Testis (tissue), 3 donors: Measurements from ENCODE around the gene TMED6. TPM values are rescaled to one million over a fixed set of nuclear protein-coding genes. Genes with fewer than 3 reads are reported as not detected.

Source experiments
- DNase-seq: peaks from one replicate; pipeline ENCODE4 v3.0.0-alpha.2; 2019
- H3K27ac ChIP-seq, 2 donors: fragments of 200-600 bp; sonication (generic); one replicate each; pipeline ENCODE4 v1.5.1; 2019
- H3K27me3 ChIP-seq: fragments of 200-600 bp; sonication (generic); one replicate; pipeline ENCODE4 v1.5.1; 2019
- H3K36me3 ChIP-seq: fragments of 200-600 bp; sonication (generic); one replicate; pipeline ENCODE4 v1.5.1; 2017; ENCODE audit warnings: low read depth; ENCODE audit errors: missing control alignments
- H3K4me1 ChIP-seq: fragments of 200-600 bp; sonication (generic); one replicate; pipeline ENCODE4 v1.5.1; 2019
- H3K4me3 ChIP-seq, 2 donors: fragments of 200-600 bp; sonication (generic); one replicate each; pipeline ENCODE4 v1.5.1; 2017 to 2019
- H3K9me3 ChIP-seq: fragments of 200-600 bp; sonication (generic); one replicate; pipeline ENCODE4 v1.5.1; 2017
- POLR2A ChIP-seq: fragments of 450-650 bp; IDR thresholded peaks from one replicate; pipeline ENCODE4 v1.6.1; 2017; ENCODE audit warnings: antibody characterized with exemption, mild to moderate bottlenecking, moderate library complexity
- WGBS, 2 donors: methylation state at CpG; one replicate each; pipeline ENCODE4 v1.1.5; 2018; 5-methylcytosine and 5-hydroxymethylcytosine counted together
- intact Hi-C: fragments of 100-400 bp; cut with DNase I; formaldehyde crosslinking; loops from one replicate; pipeline ENCODE4 v1.15.1; 2023; ENCODE audit warnings: low total_unique reads
- polyA plus RNA-seq: library from polyadenylated mRNA; stranded (reverse); fragments of 350-450 nt; fragmentation: Illumina TruSeq; extraction: RNeasy Lipid Tissue Mini Kit (QIAGEN cat#74804); gene quantifications from one replicate; pipeline ENCODE4 v1.2.3, GENCODE V29; 2014; ENCODE audit warnings: low read depth, low replicate concordance; ENCODE audit not compliant: insufficient read depth
- total RNA-seq, 2 donors: library from RNA; depleted of rRNA; stranded (reverse); fragments of >200 nt; gene quantifications; one replicate each; pipeline ENCODE4 v1.2.3, GENCODE V29; 2016
- TF ChIP-seq, protein P1 (sequence below), 3 experiments: fragments of 450-650 bp in 2 of 3; fragments of 200-600 bp in 1 of 3; sonication (generic) in 1 of 3; IDR thresholded peaks; one replicate each; pipeline ENCODE4 v1.5.1; 2016 to 2019; ENCODE audit warnings: antibody characterized with exemption in 3 of 3, mild to moderate bottlenecking in 2 of 3, moderate library complexity in 1 of 3

Gene TMED6
- total and polyA plus RNA-seq, 3 donors from 2014 or later = 1.4 to 1.6 TPM; not detected in 1

DNA sequence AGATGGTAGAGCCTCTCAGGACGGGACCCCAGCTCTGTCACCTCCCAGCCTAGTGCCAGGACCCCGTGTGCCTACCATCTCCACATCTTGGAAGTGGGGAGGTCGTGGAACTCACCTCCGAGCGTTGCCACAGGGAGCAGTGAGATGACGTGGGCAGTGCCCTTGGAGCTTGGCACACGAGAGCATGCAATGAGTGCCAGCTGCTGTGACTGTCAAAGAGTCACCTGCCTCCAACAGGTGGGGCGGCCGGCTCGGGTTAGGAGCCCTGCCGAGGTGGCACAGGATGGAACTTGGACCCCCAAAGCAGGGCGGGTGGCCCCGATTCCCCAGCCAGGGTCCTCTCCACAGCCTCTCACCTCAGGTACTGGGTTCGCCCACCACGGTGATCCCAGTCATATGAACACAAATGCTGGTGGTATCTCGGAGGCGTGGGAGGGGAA lies 35.0 kb downstream of the TMED6 start:
- TF ChIP-seq, protein P1, sequence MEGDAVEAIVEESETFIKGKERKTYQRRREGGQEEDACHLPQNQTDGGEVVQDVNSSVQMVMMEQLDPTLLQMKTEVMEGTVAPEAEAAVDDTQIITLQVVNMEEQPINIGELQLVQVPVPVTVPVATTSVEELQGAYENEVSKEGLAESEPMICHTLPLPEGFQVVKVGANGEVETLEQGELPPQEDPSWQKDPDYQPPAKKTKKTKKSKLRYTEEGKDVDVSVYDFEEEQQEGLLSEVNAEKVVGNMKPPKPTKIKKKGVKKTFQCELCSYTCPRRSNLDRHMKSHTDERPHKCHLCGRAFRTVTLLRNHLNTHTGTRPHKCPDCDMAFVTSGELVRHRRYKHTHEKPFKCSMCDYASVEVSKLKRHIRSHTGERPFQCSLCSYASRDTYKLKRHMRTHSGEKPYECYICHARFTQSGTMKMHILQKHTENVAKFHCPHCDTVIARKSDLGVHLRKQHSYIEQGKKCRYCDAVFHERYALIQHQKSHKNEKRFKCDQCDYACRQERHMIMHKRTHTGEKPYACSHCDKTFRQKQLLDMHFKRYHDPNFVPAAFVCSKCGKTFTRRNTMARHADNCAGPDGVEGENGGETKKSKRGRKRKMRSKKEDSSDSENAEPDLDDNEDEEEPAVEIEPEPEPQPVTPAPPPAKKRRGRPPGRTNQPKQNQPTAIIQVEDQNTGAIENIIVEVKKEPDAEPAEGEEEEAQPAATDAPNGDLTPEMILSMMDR (IDR thresholded peaks at IDR 0.05) = no peak
- no peak for TF ChIP-seq POLR2A
- no peak for DNase-seq
- Histone ChIP-seq H3K4me3 (no peak overlapping the region), H3K4me1 (peaks cover 9% of the 10 kb centered on the region), H3K9me3 (no peaks in the 10 kb centered on the region), H3K36me3 (no peaks in the 10 kb centered on the region), H3K27me3 (no peaks in the 10 kb centered on the region), H3K27ac (no peak overlapping the region)
- intact Hi-C loops = no loop called here
- 90 to 93% methylated on average over 15 to 17 of the region's 17 CpGs for WGBS, 2 donors

DNA sequence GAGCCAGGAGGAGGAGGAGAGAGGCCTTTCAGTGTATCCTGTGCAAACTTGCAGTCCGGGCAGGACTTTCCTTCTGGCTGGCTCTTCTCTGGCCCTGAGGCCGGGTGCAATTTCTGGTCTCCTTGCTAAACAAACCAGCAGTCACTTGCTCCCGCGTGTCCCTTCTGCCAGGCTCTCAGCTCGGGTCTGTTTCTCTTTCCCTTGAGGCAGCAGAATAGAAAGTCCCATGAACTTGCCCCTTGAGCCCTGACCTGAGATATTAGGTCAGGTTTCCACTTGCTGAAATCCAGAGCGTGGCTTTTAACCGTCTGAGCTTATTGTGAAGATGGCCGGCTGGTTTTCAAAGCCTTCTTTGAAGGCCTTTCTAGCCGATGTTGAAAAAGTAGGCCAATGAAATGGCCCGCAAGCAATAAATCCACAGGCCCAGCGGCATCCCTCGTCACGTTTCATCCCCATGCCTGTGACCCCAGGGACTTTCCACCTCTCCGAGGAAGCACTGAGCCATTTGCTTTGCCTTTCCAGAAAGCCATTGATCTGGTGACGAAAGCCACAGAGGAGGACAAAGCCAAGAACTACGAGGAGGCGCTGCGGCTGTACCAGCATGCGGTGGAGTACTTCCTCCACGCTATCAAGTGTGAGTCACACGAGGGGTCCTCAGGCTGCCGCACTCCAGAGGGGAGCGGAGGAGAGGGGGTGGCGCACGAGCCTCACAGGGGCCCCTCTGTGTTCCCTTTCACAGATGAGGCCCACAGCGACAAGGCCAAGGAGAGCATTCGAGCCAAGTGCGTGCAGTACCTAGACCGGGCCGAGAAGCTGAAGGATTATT lies 35.9 kb downstream of the TMED6 start:
- Histone ChIP-seq H3K36me3 (no peaks in the 10 kb centered on the region), H3K27me3 (no peaks in the 10 kb centered on the region), H3K27ac (no peak overlapping the region), H3K9me3 (no peaks in the 10 kb centered on the region), H3K4me1 (peaks cover 9% of the 10 kb centered on the region), H3K4me3 (no peak overlapping the region)
- intact Hi-C loops = no loop called here
- whole genome bisulfite sequencing, 2 donors = 68 to 89% methylated on average over 17 to 30 of the region's 30 CpGs
- TF ChIP-seq, protein P1 (IDR thresholded peaks at IDR 0.05) = no peak
- no peak for TF ChIP-seq POLR2A
- no peak for DNase-seq

DNA sequence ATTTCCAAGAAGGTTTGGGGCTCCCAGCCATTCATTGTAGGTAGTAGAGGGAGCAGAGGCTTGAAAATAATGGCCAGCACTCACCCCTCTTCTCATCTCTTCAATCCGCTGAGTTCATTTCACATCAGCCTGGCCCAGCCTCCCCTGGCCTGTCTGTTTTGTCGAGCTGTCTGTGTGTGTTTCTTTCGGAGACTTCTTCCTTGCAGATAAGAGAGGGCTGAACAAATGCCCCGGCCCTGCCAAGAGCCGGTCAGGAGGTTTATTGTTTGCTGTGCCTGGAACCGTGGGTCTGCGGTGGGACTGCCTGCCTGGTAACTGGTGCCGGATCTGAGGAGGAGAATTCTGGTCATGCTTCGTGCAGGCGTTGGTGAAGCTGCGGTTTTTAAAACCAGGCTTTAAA lies 37.1 kb downstream of the TMED6 start:
- WGBS, 2 donors = 73 to 83% methylated on average over 10 to 11 of the region's 11 CpGs
- Histone ChIP-seq H3K4me1 (peaks cover 9% of the 10 kb centered on the region), H3K4me3 (no peak overlapping the region), H3K27ac (no peak overlapping the region), H3K27me3 (no peaks in the 10 kb centered on the region), H3K9me3 (no peaks in the 10 kb centered on the region), H3K36me3 (no peaks in the 10 kb centered on the region)
- TF ChIP-seq POLR2A = no peak
- TF ChIP-seq, protein P1 (IDR thresholded peaks at IDR 0.05) = no peak
- intact Hi-C loops = no loop called here
- DNase-seq = peak; percentile 60

DNA sequence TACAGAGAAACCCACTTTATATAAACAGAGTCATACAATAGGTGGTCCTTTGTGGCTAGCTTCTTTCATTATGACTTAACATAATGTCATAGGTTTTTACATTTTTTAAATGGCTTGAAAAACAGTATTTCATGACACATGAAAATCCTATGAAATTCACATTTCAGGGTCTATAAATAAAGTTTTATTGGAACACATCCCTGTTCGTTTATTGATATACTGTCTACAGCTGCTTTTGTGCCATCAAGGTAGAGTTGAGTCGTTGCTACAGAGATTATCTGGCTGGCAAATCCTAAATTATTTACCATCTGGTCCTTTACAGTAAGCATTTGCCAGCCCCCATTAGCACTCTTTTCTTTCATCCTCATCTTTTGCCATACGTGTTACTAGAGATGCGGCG lies 38.1 kb downstream of the TMED6 start:
- H3K36me3 ChIP-seq = no peaks in the 10 kb centered on the region
- WGBS, 2 donors = 92 to 98% methylated on average over 5 of the region's 5 CpGs

More for the DNA sequence above, 38.1 kb downstream of the TMED6 start:
- Histone ChIP-seq H3K27ac (no peak overlapping the region), H3K27me3 (no peaks in the 10 kb centered on the region), H3K4me1 (peaks cover 9% of the 10 kb centered on the region), H3K9me3 (no peaks in the 10 kb centered on the region), H3K4me3 (no peak overlapping the region)
- DNase-seq = no peak
- intact Hi-C loops = no loop called here
- TF ChIP-seq POLR2A = no peak
- TF ChIP-seq, protein P1 (IDR thresholded peaks at IDR 0.05) = no peak
